Neural cell (in vitro differentiated cells): ENCODE data around the gene KRT83. TPM values are rescaled to one million over a fixed set of nuclear protein-coding genes. Genes with fewer than 3 reads are reported as not detected.

Experiments used
- H2AFZ ChIP-seq: fragments of 200-600, 300-800 bp; sonication (generic), shearing (Covaris generic); 2 replicates; pipeline ENCODE4 v1.6.0; 2014; ENCODE audit warnings: low read depth, mild to moderate bottlenecking, antibody characterized with exemption, low read length, moderate library complexity
- H3F3A ChIP-seq: fragments of 200-600 bp; shearing (Covaris generic); 2 replicates; pipeline ENCODE4 v1.6.1; 2016; ENCODE audit warnings: mild to moderate bottlenecking, moderate library complexity, mixed read lengths, antibody characterized with exemption, low read length; ENCODE audit not compliant: insufficient read depth, poor library complexity, severe bottlenecking
- H3K27ac ChIP-seq: fragments of 200-600, 300-800 bp; sonication (generic), shearing (Covaris generic); 2 replicates; pipeline ENCODE4 v1.5.1; 2014; ENCODE audit warnings: mild to moderate bottlenecking, low read length, moderate library complexity
- H3K27me3 ChIP-seq: fragments of 300-800, 200-600 bp; sonication (generic), shearing (Covaris generic); 2 replicates; pipeline ENCODE4 v1.6.0; 2014; ENCODE audit warnings: mild to moderate bottlenecking, low read depth, low read length, moderate library complexity; ENCODE audit not compliant: insufficient read depth
- H3K36me3 ChIP-seq: fragments of 300-800, 200-600 bp; sonication (generic), shearing (Covaris generic); 2 replicates; pipeline ENCODE4 v1.5.1; 2014; ENCODE audit warnings: mild to moderate bottlenecking, antibody characterized with exemption, low read length, moderate library complexity; ENCODE audit not compliant: insufficient read depth
- H3K4me2 ChIP-seq: fragments of 300-800, 200-600 bp; sonication (generic), shearing (Covaris generic); 2 replicates; pipeline ENCODE4 v1.6.0; 2014; ENCODE audit warnings: mild to moderate bottlenecking, low read length
- H3K4me3 ChIP-seq: fragments of 300-800, 200-600 bp; sonication (generic), shearing (Covaris generic); 2 replicates; pipeline ENCODE4 v1.5.1; 2014; ENCODE audit warnings: mild to moderate bottlenecking, low read length, moderate library complexity
- H3K79me2 ChIP-seq: fragments of 200-600 bp; shearing (Covaris generic); replicated peaks from 2 replicates; pipeline ENCODE4 v1.6.0; 2014; ENCODE audit warnings: mild to moderate bottlenecking, low read length, moderate library complexity; ENCODE audit not compliant: insufficient read depth
- H3K9ac ChIP-seq: fragments of 300-800, 200-600 bp; sonication (generic), shearing (Covaris generic); 2 replicates; pipeline ENCODE4 v1.6.1; 2016; ENCODE audit warnings: mild to moderate bottlenecking, low read length, mixed read lengths
- H3K9me2 ChIP-seq: fragments of 200-600 bp; shearing (Covaris generic); 2 replicates; pipeline ENCODE4 v1.6.1; 2016; ENCODE audit warnings: mild to moderate bottlenecking, low read length, mixed read lengths; ENCODE audit not compliant: insufficient read depth
- H3K9me3 ChIP-seq: fragments of 200-600, 300-800 bp; sonication (generic), shearing (Covaris generic); 2 replicates; pipeline ENCODE4 v1.6.1; 2016; ENCODE audit warnings: mild to moderate bottlenecking, mixed run types, low read length, moderate library complexity, mixed read lengths
- H4K20me1 ChIP-seq: fragments of 200-600 bp; shearing (Covaris generic); 2 replicates; pipeline ENCODE4 v1.6.1; 2016; ENCODE audit warnings: mild to moderate bottlenecking, mixed run types; ENCODE audit not compliant: insufficient read depth
- EP300 ChIP-seq: fragments of 450-650 bp; conservative IDR thresholded peaks from 2 replicates; pipeline ENCODE4 v1.6.1; 2014; ENCODE audit warnings: antibody characterized with exemption, mild to moderate bottlenecking, moderate library complexity; ENCODE audit not compliant: poor library complexity, severe bottlenecking
- EZH2 ChIP-seq: fragments of 200-600, 300-800 bp; shearing (Covaris generic), sonication (generic); IDR thresholded peaks from 2 replicates; pipeline ENCODE4 v1.6.1; 2014; ENCODE audit warnings: antibody characterized with exemption, low read length, borderline replicate concordance, mild to moderate bottlenecking; ENCODE audit not compliant: insufficient read depth, poor library complexity, severe bottlenecking
- MXI1 ChIP-seq: fragments of 450-650 bp; conservative IDR thresholded peaks from 2 replicates; pipeline ENCODE4 v1.6.1; 2014; ENCODE audit warnings: antibody characterized with exemption, mild to moderate bottlenecking; ENCODE audit not compliant: poor library complexity, severe bottlenecking
- POLR2AphosphoS5 ChIP-seq: IDR thresholded peaks from 2 replicates; pipeline ENCODE4 v1.6.1; 2012
- RAD21 ChIP-seq: fragments of 450-650 bp; conservative IDR thresholded peaks from 2 replicates; pipeline ENCODE4 v1.6.1; 2014; ENCODE audit warnings: antibody characterized with exemption, mild to moderate bottlenecking, moderate library complexity
- SMC3 ChIP-seq: fragments of 450-650 bp; conservative IDR thresholded peaks from 2 replicates; pipeline ENCODE4 v1.6.1; 2014; ENCODE audit warnings: antibody characterized with exemption, mild to moderate bottlenecking, moderate library complexity; ENCODE audit not compliant: poor library complexity
- TAF1 ChIP-seq: IDR thresholded peaks from 2 replicates; pipeline ENCODE4 v1.6.1; 2012; ENCODE audit warnings: low read depth
- polyA plus RNA-seq: library from polyadenylated mRNA; depleted of rRNA; stranded (reverse); fragments of >200 nt; gene quantifications from 2 replicates; pipeline ENCODE4 v1.2.3, GENCODE V29; 2014
- TF ChIP-seq, protein P1 (sequence below): IDR thresholded peaks from 2 replicates; pipeline ENCODE4 v1.6.1; 2012; ENCODE audit warnings: borderline replicate concordance
- TF ChIP-seq, protein P2 (sequence below): fragments of 450-650 bp; IDR thresholded peaks from 2 replicates; pipeline ENCODE4 v1.5.1; 2014; ENCODE audit warnings: antibody characterized with exemption, mild to moderate bottlenecking, moderate library complexity; ENCODE audit not compliant: poor library complexity, severe bottlenecking

The KRT83 gene
- polyA plus RNA-seq, 1 donor from 2014 or later, result not detected

GRCh38 chr12:52361553-52361952 lies 40.4 kb upstream of the KRT83 start:
- Histone ChIP-seq H3K9ac (no peak overlapping the region), H3K79me2 (no peaks in the 10 kb centered on the region), H3K4me2 (no peak overlapping the region), H3K9me2 (no peaks in the 10 kb centered on the region), H3K36me3 (no peaks in the 10 kb centered on the region), H3K9me3 (no peaks in the 10 kb centered on the region), H4K20me1 (no peaks in the 10 kb centered on the region), H3F3A (no peaks in the 10 kb centered on the region), H3K4me3 (no peak overlapping the region), H2AFZ (no peak overlapping the region), H3K27ac (no peak overlapping the region), H3K27me3 (no peaks in the 10 kb centered on the region)
- no peak for TF ChIP-seq EP300
- no peak for TF ChIP-seq TAF1
- TF ChIP-seq SMC3, result no peak
- no peak for TF ChIP-seq EZH2
- TF ChIP-seq POLR2AphosphoS5, result no peak
- TF ChIP-seq, protein P1, sequence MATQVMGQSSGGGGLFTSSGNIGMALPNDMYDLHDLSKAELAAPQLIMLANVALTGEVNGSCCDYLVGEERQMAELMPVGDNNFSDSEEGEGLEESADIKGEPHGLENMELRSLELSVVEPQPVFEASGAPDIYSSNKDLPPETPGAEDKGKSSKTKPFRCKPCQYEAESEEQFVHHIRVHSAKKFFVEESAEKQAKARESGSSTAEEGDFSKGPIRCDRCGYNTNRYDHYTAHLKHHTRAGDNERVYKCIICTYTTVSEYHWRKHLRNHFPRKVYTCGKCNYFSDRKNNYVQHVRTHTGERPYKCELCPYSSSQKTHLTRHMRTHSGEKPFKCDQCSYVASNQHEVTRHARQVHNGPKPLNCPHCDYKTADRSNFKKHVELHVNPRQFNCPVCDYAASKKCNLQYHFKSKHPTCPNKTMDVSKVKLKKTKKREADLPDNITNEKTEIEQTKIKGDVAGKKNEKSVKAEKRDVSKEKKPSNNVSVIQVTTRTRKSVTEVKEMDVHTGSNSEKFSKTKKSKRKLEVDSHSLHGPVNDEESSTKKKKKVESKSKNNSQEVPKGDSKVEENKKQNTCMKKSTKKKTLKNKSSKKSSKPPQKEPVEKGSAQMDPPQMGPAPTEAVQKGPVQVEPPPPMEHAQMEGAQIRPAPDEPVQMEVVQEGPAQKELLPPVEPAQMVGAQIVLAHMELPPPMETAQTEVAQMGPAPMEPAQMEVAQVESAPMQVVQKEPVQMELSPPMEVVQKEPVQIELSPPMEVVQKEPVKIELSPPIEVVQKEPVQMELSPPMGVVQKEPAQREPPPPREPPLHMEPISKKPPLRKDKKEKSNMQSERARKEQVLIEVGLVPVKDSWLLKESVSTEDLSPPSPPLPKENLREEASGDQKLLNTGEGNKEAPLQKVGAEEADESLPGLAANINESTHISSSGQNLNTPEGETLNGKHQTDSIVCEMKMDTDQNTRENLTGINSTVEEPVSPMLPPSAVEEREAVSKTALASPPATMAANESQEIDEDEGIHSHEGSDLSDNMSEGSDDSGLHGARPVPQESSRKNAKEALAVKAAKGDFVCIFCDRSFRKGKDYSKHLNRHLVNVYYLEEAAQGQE, result no peak
- no peak for TF ChIP-seq MXI1
- no peak for TF ChIP-seq RAD21
- TF ChIP-seq, protein P2, sequence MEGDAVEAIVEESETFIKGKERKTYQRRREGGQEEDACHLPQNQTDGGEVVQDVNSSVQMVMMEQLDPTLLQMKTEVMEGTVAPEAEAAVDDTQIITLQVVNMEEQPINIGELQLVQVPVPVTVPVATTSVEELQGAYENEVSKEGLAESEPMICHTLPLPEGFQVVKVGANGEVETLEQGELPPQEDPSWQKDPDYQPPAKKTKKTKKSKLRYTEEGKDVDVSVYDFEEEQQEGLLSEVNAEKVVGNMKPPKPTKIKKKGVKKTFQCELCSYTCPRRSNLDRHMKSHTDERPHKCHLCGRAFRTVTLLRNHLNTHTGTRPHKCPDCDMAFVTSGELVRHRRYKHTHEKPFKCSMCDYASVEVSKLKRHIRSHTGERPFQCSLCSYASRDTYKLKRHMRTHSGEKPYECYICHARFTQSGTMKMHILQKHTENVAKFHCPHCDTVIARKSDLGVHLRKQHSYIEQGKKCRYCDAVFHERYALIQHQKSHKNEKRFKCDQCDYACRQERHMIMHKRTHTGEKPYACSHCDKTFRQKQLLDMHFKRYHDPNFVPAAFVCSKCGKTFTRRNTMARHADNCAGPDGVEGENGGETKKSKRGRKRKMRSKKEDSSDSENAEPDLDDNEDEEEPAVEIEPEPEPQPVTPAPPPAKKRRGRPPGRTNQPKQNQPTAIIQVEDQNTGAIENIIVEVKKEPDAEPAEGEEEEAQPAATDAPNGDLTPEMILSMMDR, result no peak

DNA sequence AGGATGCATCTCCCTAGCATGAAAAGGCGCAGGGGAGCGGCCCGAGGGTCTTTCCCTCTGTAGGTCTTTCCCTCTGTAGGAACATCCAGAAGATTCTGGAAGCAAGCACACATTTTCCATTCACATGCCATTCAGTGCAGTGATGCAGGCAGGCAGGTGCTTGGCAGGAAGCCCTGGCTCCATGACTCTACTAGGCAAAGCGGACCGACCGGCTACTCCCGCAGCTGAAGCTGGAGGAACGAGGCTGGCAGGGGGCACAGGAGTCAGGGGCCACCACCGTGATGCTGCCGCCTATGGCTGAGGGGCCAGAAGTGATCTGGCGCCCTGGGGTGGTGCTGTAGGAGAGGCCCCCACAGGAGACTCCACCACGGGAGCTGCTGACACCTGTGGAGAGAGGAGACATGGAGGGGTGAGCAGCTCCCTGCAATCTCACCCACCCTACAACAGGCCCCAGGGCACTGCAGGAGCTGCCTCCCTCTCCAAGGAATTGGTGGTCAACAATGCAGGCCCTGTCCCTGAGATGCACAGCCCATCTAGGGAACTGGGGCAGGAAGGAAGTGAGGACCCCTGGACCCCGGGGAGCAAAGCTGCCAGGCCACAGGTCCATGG lies 39.6 kb upstream of the KRT83 start:
- Histone ChIP-seq H3K27ac (no peak overlapping the region), H3F3A (no peaks in the 10 kb centered on the region), H3K9me2 (no peaks in the 10 kb centered on the region), H3K36me3 (no peaks in the 10 kb centered on the region), H4K20me1 (no peaks in the 10 kb centered on the region), H3K4me2 (no peak overlapping the region), H3K9ac (no peak overlapping the region), H3K79me2 (no peaks in the 10 kb centered on the region), H3K27me3 (no peaks in the 10 kb centered on the region), H3K4me3 (no peak overlapping the region), H2AFZ (no peak overlapping the region), H3K9me3 (no peaks in the 10 kb centered on the region)
- no peak for TF ChIP-seq EZH2
- TF ChIP-seq, protein P2, result no peak
